ENCODE measurements around the gene GABRA4. TPM values are rescaled to one million over a fixed set of nuclear protein-coding genes. Genes with fewer than 3 reads are reported as not detected.

GABRA4 gene
- total RNA-seq: not detected in 2 replicates

DNA sequence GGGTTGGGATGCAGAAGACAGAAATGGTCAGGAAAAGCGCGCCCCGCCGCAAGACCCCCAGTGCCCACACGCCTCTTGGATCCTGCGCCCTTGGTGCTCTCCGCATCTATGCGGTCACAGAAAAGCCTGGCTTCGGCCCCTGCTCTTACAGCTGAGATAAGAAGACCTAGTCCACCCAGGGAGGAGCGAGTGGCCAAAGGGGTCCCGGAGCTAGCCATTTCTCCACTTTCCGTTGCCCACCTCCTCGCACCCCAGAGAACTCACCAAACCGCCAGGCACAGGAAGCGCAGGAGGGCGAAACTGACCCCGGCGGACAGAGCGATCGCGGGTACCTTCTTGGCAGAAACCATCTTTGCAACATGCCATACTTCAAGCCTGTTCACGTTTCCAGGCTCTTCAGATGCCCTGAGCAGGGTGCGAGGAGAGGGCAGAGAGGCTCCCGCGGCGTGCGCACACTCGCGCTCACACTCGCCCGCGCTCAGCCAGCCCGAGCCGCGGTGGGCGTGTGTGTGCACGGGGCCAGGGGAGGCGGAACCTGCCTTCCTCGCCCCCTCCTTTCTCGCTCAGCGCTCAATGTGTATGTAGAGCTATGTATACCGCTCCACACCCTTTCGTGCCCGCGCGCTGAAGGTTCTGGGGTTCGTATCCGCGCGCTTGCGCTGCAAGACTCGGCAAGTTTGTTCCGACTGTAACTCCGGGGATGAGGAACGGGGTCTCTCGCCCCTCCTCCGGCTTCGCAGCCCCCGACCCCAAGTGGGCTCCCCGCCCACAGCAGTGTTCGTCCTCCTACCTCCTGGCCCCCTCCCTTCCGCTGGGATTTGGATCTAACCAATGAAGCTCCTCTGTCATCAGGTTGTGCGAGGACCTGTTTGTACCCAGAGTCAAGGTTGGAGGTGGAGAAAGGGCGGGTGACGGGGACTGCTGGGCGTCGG is at the start of gene GABRA4:
TSS of gene GABRA4 (minus strand) at position 507 of the 932 bp plus-strand sequence. CDS start at position 350, 157 bp downstream.

DNA sequence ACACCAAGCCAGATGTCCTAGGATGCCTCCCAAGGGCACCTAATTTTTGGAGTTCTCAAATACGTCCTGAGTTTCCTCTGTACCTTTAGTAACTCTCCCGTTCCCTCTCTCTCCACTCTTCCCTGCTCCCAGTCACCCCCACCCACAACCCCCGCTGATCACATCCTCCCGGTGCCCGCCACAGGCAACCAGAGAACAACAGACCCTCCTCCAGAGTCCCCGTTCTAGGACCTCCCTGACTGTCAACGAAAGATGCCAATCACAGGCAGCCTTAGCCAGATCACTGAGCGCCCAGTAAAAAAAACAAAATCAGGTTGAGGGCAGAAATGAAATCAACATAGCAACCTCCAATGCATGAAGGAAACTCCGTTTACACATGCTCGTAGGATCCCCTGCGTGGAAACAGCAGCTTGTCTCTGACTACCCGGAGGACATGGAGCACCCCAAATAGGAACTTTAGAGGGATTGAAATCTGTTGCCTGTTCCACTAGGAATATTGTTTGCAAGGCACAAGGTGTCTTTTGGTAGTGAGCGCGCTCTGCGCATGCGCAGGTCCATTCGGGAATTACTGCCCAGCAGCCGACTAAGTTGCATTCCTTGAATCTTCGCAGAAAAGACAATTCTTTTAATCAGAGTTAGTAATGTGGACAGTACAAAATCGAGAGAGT is 37.8 kb upstream of the GABRA4 start, which contains the start of gene GABRB1:
TSS of gene GABRB1 (plus strand) at position 557 of the 668 bp plus-strand sequence.

DNA sequence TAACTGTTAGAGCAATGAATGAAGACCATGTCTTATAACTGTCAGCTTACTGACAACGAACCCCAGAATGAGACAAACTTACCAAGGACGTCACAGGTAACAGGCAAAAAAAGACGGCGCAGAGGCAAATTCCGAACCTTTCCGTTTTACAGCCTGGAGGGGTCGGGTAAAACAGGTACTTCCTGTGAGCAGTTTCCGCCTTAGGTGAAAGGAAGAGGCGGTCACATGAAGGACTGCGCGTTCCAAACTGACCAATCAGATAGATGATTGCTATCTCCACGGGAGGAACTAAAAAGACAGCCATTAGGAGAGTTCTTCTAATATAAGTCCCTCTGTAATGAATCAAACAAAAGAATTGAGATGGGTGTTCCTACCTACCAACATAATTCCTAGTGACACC is 84.3 kb downstream of the GABRA4 start, which contains the start of gene COX7B2:
TSS of gene COX7B2 (minus strand) at position 168 of the 400 bp plus-strand sequence. CDS start 174,053 bp downstream, outside the sequence.

Other genes starting within 250 kb of the GABRA4 start
- gene COX7B2, start 84.3 kb downstream of the GABRA4 start, total RNA-seq: not detected in 2 replicates
- gene GABRB1, start 38.0 kb upstream of the GABRA4 start, total RNA-seq: 0.18 TPM in 1 of 2 replicates, not detected in the other

Measured in smooth muscle cell of bladder (primary cell).